HEK293 (cell line): ENCODE results near the gene FBXL15.

Experiments used
- ZBTB17 ChIP-seq: fragments of 450-650 bp; formaldehyde crosslinking; IDR thresholded peaks from 2 replicates; pipeline ENCODE4 v1.5.1; 2016; ENCODE audit warnings: missing biosample characterization, missing genetic modification characterization
- ZBTB21 ChIP-seq: fragments of 450-650 bp; formaldehyde crosslinking; IDR thresholded peaks from 2 replicates; pipeline ENCODE4 v1.5.1; 2017; ENCODE audit warnings: missing biosample characterization, missing genetic modification characterization
- ZNF707 ChIP-seq: fragments of 450-650 bp; formaldehyde crosslinking; IDR thresholded peaks from 2 replicates; pipeline ENCODE4 v1.5.1; 2016; ENCODE audit warnings: missing biosample characterization, missing genetic modification characterization
- ZXDB ChIP-seq: fragments of 450-650 bp; formaldehyde crosslinking; IDR thresholded peaks from 2 replicates; pipeline ENCODE4 v1.5.1; 2016; ENCODE audit warnings: missing biosample characterization, missing genetic modification characterization
- TF ChIP-seq, protein P1 (sequence below): fragments of 450-650 bp; formaldehyde crosslinking; IDR thresholded peaks from 2 replicates; pipeline ENCODE4 v1.5.1; 2017; ENCODE audit warnings: missing biosample characterization, missing genetic modification characterization

GRCh38 chr10:102396317-102396650 is 24.4 kb upstream of the FBXL15 start:
- TF ChIP-seq ZBTB17 (tag by site-specific recombination): no peak
- no peak for TF ChIP-seq ZNF707
- TF ChIP-seq ZBTB21 (tag by site-specific recombination): no peak
- no peak for TF ChIP-seq ZXDB
- TF ChIP-seq, protein P1, sequence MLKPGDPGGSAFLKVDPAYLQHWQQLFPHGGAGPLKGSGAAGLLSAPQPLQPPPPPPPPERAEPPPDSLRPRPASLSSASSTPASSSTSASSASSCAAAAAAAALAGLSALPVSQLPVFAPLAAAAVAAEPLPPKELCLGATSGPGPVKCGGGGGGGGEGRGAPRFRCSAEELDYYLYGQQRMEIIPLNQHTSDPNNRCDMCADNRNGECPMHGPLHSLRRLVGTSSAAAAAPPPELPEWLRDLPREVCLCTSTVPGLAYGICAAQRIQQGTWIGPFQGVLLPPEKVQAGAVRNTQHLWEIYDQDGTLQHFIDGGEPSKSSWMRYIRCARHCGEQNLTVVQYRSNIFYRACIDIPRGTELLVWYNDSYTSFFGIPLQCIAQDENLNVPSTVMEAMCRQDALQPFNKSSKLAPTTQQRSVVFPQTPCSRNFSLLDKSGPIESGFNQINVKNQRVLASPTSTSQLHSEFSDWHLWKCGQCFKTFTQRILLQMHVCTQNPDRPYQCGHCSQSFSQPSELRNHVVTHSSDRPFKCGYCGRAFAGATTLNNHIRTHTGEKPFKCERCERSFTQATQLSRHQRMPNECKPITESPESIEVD (tag by site-specific recombination): no peak
